OCI-LY1 (cell line): ENCODE measurements around the gene PTGFRN.

Experiments used
- CTCF ChIP-seq: fragments of 200-600 bp; sonication (generic), shearing (Covaris generic); IDR thresholded peaks from 2 replicates; pipeline ENCODE4 v1.5.1; 2017; ENCODE audit warnings: mild to moderate bottlenecking, antibody characterized with exemption, low read length, moderate library complexity, mixed read lengths
- EZH2 ChIP-seq: fragments of 200-600 bp; sonication (generic), shearing (Covaris generic); IDR thresholded peaks from 2 replicates; pipeline ENCODE4 v1.8.0; 2017; ENCODE audit warnings: borderline replicate concordance, mixed run types, mild to moderate bottlenecking, antibody characterized with exemption, low read length, moderate library complexity, mixed read lengths

DNA sequence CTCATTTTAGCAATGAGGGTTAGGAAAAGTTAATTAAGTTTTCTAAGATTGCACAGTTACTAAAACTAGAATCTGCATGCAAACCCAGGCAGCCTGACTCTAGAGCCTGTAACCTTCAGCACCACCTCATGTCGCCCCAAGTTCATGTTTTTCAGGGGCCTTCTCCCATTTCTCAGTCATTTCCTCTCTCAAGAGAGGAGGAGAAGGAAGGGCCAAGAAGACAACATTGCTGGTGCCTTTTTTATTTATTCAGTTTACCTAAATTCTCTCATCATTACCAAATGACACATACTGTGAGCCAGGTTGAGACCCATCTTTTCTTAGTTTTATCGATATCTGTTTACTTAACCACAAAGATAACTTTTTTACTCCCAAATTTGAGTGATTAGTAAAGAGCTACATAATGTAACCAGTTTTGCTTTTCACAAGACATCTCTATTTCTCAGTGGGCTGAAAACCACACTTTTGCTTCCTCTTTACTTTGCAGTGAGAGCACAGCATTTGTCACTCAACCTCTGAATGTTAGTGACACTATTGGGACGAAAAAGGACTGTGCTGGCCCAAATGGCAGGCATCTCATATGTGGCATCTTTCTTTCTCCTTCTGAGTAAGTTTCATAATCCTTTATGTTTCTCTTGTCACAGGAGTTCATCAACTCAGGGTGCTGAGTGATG is 91.7 kb downstream of the PTGFRN start, which contains the start of gene CD101:
- TF ChIP-seq CTCF (no peak), EZH2 (no peak)
